Anterior cingulate cortex (tissue), 58 donors: ENCODE data around the gene EIPR1.
"Not testable (repeated sequence)": the region's sequence is repeated elsewhere in the genome, so short reads cannot be mapped to it uniquely, and the experiment has no call there.

ENCODE experiments used
- DNase-seq, 58 donors: peaks; one replicate each; lab custom pipeline; 2025; lab: John Stamatoyannopoulos, UW

Gene EIPR1

GRCh38 chr2:3404349-3404894 is 26.8 kb upstream of the EIPR1 start:
- DNase-seq, result no peak

DNA sequence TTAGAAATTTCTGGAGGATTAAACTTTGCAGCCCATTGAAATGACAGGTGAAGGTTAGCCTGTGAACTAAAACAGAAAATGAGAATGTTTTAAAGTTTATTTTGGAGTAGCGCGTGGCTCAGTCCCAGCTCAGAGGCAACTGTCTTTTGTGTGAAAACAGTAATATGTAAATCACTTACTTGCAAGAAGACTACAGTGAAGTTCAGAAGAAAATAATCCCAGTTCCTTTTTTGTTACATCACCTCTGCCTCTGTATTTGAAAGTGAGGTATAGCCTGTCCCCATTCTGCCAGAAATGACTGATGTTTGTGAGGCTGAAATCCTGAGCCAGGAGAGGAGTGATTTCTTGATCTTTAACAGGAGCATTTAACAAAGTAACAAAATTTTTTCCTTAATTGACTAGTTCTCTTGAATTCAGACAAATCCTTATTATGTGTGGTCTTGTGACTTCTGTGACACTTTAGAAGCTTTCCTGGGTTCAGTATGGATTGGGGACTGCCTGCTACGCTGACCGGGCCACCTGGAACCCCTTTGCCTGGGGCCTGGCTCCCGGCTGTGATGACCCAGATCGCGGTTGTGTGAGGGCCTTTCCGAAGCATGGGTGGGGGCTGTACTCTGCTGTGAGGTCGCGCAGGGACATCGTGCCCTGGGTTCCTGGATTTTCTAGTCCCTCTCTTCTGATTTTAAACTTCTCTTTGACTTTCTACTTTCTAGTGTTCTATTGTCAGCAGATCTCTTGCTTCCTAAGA is 26.1 kb upstream of the EIPR1 start:
- no peak for DNase-seq

DNA sequence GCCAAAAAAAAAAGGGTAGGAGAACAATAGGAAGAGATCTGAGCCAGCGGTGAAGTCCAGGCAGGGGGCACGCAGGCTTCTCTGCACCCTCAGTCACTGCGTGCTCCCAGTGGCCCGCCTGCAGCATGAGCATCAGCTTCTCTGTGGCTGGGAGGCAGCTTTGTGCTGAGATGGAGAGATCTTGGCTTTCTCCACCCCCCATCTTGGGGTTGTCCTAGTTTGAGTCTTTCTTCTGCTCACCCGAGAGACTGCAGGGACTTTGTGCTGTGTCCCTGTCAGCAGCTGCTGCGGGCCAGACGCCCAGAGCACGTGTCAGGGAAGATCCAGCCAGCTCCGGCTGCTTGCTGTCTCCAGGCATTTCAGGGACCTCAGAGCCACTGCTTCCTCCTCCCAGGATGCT is 22.2 kb upstream of the EIPR1 start:
- peak in 56 of 58 donors; percentile 14 to 92 (median 80) for DNase-seq

DNA sequence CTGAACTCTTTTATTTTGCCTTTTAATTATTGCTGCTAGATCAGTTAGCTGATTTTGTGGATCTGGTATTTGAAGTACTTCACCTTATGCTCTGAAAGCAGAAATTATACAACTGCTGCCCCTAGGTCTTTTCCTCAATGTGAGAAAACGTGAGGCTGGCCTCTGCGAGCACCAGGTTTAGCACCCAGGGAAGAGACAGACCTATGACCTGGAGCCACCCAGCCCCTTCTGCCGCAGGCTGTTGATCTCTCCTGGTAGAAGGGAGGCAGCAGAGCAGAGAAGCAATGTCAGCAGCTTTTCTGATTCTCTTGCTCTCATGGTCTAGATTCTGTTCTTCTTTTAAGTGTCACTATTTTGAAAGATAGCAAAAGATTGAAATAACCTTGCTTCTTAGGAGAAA is 21.8 kb upstream of the EIPR1 start:
- DNase-seq, result no peak

DNA sequence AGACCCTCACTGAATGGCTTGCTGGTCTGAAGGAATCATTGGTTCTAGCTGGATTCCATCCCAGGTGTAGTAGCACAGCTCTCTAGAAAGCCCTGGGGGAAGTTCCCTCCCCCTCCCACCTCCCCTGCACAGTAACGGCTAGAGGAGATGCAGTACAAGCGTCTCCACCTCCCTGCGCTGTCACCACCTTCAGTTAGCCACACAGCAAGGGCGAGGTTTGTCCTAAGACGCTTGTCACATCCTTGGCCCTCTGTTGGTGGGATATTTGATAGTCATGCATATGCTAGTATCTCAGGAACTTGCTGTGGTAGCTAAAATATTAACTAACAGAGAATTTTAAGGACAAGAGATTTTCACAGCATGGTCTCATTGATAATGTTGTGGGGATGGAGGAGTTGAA is 21.2 kb upstream of the EIPR1 start:
- DNase-seq, result no peak

DNA sequence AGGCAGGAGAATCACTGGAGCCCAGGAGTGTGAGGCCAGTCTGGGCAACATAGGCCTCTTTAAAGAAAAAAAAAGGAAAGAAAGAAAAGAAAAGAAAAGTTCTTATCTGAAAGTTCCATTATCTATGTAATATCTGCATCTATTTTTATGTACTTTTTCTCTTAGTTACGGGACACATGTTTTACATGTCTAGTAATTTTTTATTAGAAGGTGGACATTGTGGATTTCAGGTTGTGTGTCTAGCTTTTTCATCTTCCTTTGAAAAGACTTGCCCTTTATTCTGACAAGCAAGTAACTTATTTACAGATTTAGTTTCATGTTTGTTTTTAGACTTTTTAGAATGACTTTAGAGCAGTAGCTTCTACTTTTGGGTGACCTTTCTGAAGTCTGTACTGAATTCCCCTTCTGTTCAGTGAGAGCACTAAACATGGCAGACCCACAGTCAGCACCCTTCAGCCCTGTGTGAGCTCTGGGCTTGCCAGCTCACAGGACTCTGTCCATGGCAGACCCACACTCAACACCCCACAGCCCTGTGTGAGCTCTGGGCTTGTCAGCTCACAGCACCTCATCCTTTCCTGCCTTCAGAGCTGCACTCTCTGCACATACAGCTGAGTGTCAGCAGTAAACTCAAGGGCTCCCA is 19.4 kb upstream of the EIPR1 start:
- DNase-seq, result no peak

DNA sequence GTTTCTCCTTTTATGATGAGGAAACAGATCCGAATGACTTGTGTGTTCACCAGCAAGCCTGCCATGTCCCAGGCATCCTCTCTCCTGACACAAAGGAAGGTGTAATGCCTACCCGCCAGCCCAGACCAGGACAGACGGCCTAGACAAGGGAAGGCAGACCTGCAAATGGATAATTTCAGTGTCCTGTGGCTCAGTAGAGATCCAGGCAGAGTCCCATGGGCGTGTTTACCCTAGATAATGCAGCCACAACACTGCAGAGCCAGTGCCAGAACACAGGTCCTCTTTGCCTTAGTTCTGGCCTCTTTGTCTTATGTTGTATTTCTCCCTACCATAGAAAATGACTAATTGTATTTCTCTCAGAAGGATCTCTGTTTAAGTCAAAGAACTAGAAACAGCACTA is 14.6 kb upstream of the EIPR1 start:
- no peak for DNase-seq

DNA sequence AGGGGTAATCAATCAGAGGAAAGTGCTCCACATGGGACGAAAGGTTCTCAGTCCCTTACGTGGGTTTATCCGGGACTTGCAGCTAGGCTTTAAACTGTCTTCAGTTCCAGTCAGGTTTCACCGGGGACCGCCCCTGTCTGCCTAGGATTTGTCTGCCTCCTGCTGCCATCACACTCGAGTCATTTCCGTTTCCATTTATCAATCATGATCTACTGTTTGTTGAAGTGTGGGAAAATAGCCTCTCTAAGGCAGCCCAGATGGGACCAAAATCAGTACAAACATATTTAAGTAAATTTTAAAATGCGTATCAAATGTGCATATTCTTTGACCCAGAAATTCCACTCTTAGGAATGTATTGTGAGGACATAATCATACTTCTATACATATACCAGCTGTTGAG is 12.4 kb upstream of the EIPR1 start:
- no peak for DNase-seq

DNA sequence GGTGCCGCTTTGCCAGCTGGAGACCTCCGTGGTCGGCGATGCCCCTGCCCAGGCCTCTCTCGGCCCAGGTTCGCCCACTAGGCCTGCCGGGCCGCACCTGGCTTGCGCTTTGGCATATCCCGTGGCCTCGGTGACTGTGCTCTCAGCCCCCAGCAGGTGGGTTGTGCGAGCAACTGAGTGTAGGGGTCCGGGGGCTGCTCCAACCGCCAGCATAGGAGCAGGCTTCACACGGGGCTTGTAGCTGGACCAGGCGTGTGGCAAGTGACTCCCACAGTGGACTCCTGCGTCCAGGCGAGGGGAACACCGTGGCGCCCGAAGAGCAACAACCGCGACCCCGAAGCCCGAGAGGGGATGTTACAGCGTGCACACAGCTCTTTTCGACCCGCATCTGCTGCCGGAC is 11.6 kb upstream of the EIPR1 start:
- DNase-seq, result no peak

DNA sequence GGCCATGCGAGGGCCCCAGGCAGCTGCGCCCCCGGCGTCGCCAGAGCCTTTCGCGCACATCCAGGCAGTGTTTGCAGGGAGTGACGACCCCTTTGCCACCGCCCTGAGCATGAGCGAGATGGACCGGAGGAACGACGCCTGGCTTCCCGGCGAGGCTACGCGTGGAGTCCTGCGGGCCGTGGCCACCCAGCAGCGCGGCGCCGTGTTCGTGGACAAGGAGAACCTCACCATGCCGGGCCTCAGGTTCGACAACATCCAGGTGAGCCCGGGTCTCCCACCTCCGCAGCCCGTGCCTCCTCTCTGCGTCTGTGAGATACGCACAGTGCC is 10.8 kb upstream of the EIPR1 start:
- no peak for DNase-seq

- DNase-seq, result no peak
Measured at GRCh38 chr2:3387644-3388411, 10.2 kb upstream of the EIPR1 start.

DNA sequence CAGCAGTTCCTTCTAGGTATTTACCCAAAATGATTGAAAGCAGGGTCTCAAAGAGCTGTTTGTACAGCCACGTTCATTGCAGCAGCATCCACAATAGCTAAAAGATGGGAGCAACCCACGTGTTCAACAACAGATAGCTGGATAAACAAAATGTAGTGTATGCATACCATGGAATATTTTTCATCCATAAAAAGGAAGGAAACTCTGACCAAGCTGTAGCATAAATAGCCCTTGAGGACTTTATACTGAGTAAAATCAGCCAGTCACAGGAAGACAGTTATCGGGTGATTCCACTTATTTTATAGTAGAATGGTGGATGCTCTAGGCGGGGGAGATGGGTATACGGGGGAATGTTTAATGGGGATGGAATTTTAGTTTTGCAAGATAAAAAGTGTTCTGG is 9.4 kb upstream of the EIPR1 start:
- DNase-seq, result no peak

DNA sequence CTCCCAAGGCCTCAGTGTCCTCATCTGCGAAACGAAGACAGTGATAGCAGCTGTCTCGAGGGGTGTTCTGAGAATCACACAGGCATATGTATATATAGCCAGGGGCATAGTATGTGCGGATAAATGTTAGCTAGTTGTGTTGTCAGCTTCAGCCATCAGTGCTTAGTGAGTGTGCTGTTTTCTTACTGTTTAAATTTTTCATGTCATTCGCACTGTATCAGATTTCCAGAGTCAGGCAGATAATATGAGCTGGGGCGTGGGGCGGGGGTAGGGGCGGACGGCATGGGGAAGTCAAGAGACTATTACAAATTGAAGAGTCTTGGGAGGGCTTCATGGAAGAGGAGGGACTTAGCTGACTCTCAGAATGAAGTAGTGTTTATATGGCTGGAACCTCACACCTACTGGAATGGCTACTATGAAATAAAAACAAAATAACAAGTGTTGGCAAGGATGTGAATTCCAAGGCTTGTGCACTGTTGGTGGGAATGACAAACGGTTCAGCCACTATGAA is 8.9 kb upstream of the EIPR1 start:
- DNase-seq, result no peak

- DNase-seq, result peak; percentile 31 to 93 (median 85)
Measured at GRCh38 chr2:3379647-3380534, 2.3 kb upstream of the EIPR1 start, which contains the start of gene TRAPPC12. TSS of gene TRAPPC12 (plus strand) at chr2:3379694. CDS start at chr2:3387624, 7,930 bp downstream.

- no peak for DNase-seq
Measured at GRCh38 chr2:3379339-3379646, 1.7 kb upstream of the EIPR1 start.

DNA sequence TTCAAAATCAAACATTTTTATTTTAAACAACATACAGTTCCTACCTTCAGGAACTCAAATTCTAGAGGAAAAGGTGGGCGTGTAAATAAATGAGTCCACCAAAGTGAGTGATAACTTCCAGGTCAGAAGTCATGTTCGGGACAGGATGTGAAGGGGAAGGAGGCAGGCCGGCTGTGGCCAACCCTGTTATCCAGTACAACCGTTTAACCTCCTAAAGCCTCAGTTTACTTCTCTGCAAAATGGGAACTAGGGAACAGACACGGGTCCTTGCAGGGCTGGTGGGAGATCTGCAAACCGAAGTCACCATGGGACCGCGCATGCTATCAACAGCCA is 373 bp downstream of the EIPR1 start:
- DNase-seq, result no peak

GRCh38 chr2:3376821-3377220 is 797 bp downstream of the EIPR1 start:
- DNase-seq, result no peak

GRCh38 chr2:3369340-3370181 is 8.1 kb downstream of the EIPR1 start:
- DNase-seq, result not testable (repeated sequence)

GRCh38 chr2:3368261-3368722 is 9.3 kb downstream of the EIPR1 start:
- no peak for DNase-seq
